Fibroblast of the aortic adventitia (primary cell): ENCODE measurements around the gene ZNF79. TPM values are rescaled to one million over a fixed set of nuclear protein-coding genes. Genes with fewer than 3 reads are reported as not detected.

Source experiments
- DNase-seq: peaks from one replicate; pipeline ENCODE4 v3.0.0-alpha.2; 2010; ENCODE audit warnings: low read depth
- H3K4me3 ChIP-seq: 2 replicates; pipeline ENCODE4 v1.5.1; 2011; ENCODE audit warnings: low read depth, mild to moderate bottlenecking, control low read depth, low read length, moderate library complexity
- CTCF ChIP-seq: IDR thresholded peaks from 2 replicates; pipeline ENCODE4 v1.5.1; 2011; ENCODE audit warnings: mild to moderate bottlenecking, low read length, control low read depth, inconsistent platforms; ENCODE audit not compliant: insufficient read depth
- total RNA-seq: library from RNA; depleted of rRNA; stranded (reverse); fragments of >200 nt; gene quantifications from 2 replicates; pipeline ENCODE4 v1.2.3, GENCODE V29; 2012; ENCODE audit warnings: low replicate concordance

The ZNF79 gene
- total RNA-seq, 1 donor, result 10.2 TPM

GRCh38 chr9:127422787-127423186 is 1.4 kb upstream of the ZNF79 start:
- TF ChIP-seq CTCF, result no peak
- DNase-seq, result no peak
- H3K4me3 ChIP-seq, result peak overlapping the region; percentile 92

GRCh38 chr9:127423476-127423933 is 677 bp upstream of the ZNF79 start:
- H3K4me3 ChIP-seq, result peak overlapping the region; percentile 92
- TF ChIP-seq CTCF, result no peak
- no peak for DNase-seq

- no peak for DNase-seq
- H3K4me3 ChIP-seq, result peak overlapping the region; percentile 92
- no peak for TF ChIP-seq CTCF
Measured at GRCh38 chr9:127424676-127424999, 456 bp downstream of the ZNF79 start.

GRCh38 chr9:127426756-127427155 is 2.6 kb downstream of the ZNF79 start:
- TF ChIP-seq CTCF, result no peak
- no peak for DNase-seq

DNA sequence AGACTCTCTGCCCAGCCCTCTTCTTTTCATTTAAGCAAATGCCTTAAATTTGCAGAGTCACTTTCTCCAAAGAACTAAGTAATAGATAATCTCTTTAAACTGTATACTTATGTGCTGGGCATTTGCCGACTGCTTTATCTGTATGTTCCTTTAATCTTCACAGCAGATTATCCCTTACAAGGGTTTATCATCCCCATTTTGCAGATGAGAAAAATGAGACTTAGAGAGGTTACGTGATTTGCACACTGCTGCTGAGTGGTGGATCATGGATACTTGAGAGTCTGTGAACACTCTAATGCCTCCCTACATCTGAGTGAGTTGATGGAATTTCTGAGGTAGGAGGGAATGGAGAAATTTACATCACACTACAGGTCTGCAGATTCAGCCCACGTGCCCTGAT is 4.2 kb downstream of the ZNF79 start:
- DNase-seq, result no peak
- H3K4me3 ChIP-seq, result no peak overlapping the region
- TF ChIP-seq CTCF, result no peak

More at GRCh38 chr9:127426756-127427155, 2.6 kb downstream of the ZNF79 start:
- H3K4me3 ChIP-seq, result no peak overlapping the region

DNA sequence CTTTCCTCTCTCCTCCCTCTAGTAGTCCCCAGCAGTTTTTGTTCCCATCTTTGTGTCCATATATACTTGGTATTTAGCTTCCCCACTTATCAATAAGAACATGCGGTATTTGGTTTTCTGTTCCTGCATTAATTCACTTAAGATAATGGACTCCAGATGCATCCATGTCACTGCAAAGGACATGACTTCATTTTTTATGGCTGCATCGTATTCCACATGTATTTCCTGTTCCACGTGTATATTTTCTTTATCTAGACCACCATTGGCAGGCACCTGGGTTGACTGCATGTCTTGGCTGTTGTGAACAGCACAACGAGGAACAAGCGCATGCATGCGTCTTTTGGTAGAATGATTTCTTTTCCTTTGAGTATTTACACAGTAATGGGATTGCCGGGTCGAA is 6.2 kb downstream of the ZNF79 start:
- TF ChIP-seq CTCF, result no peak
- H3K4me3 ChIP-seq, result no peak overlapping the region
- DNase-seq, result no peak

GRCh38 chr9:127437497-127438264 is 13.5 kb downstream of the ZNF79 start:
- H3K4me3 ChIP-seq, result no peak overlapping the region
- DNase-seq, result no peak
- TF ChIP-seq CTCF, result no peak
